Cardiac muscle cell (in vitro differentiated cells and primary cell): ENCODE measurements around the gene PHACTR2. TPM values are rescaled to one million over a fixed set of nuclear protein-coding genes. Genes with fewer than 3 reads are reported as not detected.

ENCODE experiments used
- DNase-seq, 2 donors: peaks; one replicate each; pipeline versions ENCODE4 v3.0.0 to v3.0.0-alpha.2; 2010 to 2017; ENCODE audit warnings: low read depth in 1 of 2, low spot score in 1 of 2
- H3K27ac ChIP-seq: fragments of 200-600 bp; sonication (generic); 2 replicates; pipeline ENCODE4 v1.5.1; 2016
- H3K27me3 ChIP-seq: fragments of 200-600 bp; sonication (generic); 2 replicates; pipeline ENCODE4 v1.6.0; 2016; ENCODE audit warnings: control low read depth
- H3K36me3 ChIP-seq: fragments of 200-600 bp; sonication (generic); 2 replicates; pipeline ENCODE4 v1.5.1; 2016; ENCODE audit warnings: control low read depth
- H3K4me1 ChIP-seq: fragments of 200-600 bp; sonication (generic); 2 replicates; pipeline ENCODE4 v1.8.1; 2017; ENCODE audit warnings: low read depth, mild to moderate bottlenecking, mixed run types
- H3K4me3 ChIP-seq: fragments of 200-600 bp; sonication (generic); 2 replicates; pipeline ENCODE4 v1.5.1; 2016; ENCODE audit warnings: mild to moderate bottlenecking
- H3K9me3 ChIP-seq: fragments of 200-600 bp; sonication (generic); 2 replicates; pipeline ENCODE4 v1.5.1; 2017; ENCODE audit warnings: low read depth, mild to moderate bottlenecking, control low read depth
- polyA plus RNA-seq: library from polyadenylated mRNA; unstranded; fragments of >200 nt; fragmentation: Nextera tagmentation; extraction: Ambion mirVana; gene quantifications from 2 replicates; pipeline ENCODE4 v1.2.1, GENCODE V29; 2016
- total RNA-seq: library from RNA; depleted of rRNA; stranded (reverse); fragments of >200 nt; gene quantifications from 2 replicates; pipeline ENCODE4 v1.2.3, GENCODE V29; 2016
- TF ChIP-seq, protein P1 (sequence below): IDR thresholded peaks from 2 replicates; pipeline ENCODE4 v1.5.1; 2012; ENCODE audit warnings: low read depth, mild to moderate bottlenecking, low read length

PHACTR2 gene
- total and polyA plus RNA-seq, 2 experiments from 2014 or later: 47.3 to 52.3 TPM

DNA sequence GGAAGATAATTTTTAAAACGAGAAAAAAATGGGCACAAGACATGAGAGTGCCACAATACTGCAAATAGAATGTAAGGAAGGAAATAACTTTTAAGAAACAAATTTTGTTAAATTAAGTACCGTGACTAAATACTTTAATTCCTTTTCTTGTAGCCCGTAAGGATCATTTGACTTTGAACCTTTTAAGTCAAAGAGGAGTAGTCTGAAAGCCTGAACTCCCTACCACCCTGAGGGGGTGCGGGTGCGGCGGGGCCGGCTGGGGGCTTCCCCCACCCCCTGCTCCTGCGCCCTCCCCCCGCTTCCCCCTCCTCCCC, 231 bp upstream of the PHACTR2 start:
- TF ChIP-seq, protein P1, sequence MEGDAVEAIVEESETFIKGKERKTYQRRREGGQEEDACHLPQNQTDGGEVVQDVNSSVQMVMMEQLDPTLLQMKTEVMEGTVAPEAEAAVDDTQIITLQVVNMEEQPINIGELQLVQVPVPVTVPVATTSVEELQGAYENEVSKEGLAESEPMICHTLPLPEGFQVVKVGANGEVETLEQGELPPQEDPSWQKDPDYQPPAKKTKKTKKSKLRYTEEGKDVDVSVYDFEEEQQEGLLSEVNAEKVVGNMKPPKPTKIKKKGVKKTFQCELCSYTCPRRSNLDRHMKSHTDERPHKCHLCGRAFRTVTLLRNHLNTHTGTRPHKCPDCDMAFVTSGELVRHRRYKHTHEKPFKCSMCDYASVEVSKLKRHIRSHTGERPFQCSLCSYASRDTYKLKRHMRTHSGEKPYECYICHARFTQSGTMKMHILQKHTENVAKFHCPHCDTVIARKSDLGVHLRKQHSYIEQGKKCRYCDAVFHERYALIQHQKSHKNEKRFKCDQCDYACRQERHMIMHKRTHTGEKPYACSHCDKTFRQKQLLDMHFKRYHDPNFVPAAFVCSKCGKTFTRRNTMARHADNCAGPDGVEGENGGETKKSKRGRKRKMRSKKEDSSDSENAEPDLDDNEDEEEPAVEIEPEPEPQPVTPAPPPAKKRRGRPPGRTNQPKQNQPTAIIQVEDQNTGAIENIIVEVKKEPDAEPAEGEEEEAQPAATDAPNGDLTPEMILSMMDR: no peak
- Histone ChIP-seq H3K36me3 (no peaks in the 10 kb centered on the region), H3K9me3 (no peaks in the 10 kb centered on the region), H3K27me3 (no peaks in the 10 kb centered on the region), H3K4me3 (peak overlapping the region; percentile 53), H3K27ac (peak overlapping the region; percentile 88), H3K4me1 (peaks cover 23% of the 10 kb centered on the region)
- no peak for DNase-seq

DNA sequence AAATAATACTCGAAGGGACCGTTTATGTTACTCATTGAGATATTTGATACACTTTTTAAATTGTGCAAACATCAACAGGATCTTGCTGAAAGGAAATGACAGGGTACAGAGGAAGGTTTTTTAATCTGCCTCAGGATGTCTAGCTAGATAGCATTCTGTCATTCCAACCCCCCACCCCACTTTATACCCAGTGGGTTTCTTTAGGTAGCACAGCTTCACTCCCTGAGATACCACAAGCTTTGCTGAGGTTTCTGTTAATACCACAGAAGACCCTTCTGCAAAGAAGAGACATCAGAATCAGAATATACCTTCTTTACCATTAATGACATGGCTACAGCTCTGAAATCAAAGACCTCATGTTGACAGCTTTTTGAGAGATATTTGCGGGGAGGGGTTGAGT, 1.3 kb downstream of the PHACTR2 start:
- H3K27ac ChIP-seq: peak overlapping the region; percentile 88
- H3K4me1 ChIP-seq: peaks cover 23% of the 10 kb centered on the region
- peak overlapping the region; percentile 53 for H3K4me3 ChIP-seq
- no peaks in the 10 kb centered on the region for H3K9me3 ChIP-seq
- no peaks in the 10 kb centered on the region for H3K36me3 ChIP-seq
- TF ChIP-seq, protein P1: no peak
- no peaks in the 10 kb centered on the region for H3K27me3 ChIP-seq
- DNase-seq: peak in 1 of 2 donors; percentile 17

DNA sequence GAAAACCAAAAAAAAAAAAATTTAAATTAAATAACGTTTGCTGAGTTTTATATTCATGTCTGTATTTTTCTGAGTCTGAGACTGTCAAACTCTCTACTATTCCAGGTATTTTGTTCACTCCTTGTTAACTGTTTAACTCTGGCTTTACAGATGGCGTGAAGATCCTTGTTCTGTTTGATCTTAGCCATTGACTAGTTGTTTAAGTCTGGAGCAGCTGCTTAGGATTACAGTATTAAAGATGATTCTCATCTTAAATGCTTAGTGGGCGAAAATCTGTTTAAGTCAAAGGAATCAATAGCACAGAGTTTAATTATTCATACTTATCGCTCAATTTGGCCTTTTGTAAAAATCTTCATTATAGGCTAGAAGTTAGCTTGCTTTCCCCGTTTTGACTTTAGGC, 2.4 kb downstream of the PHACTR2 start:
- DNase-seq: no peak
- TF ChIP-seq, protein P1: no peak
- Histone ChIP-seq H3K27me3 (no peaks in the 10 kb centered on the region), H3K4me3 (peak overlapping the region; percentile 53), H3K9me3 (no peaks in the 10 kb centered on the region), H3K36me3 (no peaks in the 10 kb centered on the region), H3K27ac (no peak overlapping the region), H3K4me1 (peaks cover 23% of the 10 kb centered on the region)

DNA sequence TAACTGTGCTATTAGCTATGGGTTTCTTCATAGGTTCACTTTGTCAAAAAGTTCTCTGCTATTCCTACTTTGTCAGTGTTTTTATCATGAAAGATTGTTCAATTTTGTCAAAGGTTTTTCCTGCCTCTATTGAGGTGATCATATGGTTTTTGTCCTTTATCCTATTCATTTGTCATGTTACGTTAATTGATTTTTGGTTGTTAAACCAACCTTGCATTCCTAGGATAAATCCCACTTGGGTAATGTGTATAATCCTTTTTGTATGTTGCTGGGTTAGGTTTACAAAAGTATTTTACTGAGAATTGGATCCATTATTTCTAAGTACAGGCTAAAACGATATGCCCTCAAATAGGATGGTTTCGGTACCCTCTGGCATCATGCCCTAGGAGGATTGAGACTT, 5.0 kb downstream of the PHACTR2 start:
- no peaks in the 10 kb centered on the region for H3K27me3 ChIP-seq
- H3K9me3 ChIP-seq: no peaks in the 10 kb centered on the region
- TF ChIP-seq, protein P1: no peak
- no peak for DNase-seq
- no peaks in the 10 kb centered on the region for H3K36me3 ChIP-seq
- peaks cover 17% of the 10 kb centered on the region for H3K4me1 ChIP-seq
- no peak overlapping the region for H3K4me3 ChIP-seq
- H3K27ac ChIP-seq: no peak overlapping the region

DNA sequence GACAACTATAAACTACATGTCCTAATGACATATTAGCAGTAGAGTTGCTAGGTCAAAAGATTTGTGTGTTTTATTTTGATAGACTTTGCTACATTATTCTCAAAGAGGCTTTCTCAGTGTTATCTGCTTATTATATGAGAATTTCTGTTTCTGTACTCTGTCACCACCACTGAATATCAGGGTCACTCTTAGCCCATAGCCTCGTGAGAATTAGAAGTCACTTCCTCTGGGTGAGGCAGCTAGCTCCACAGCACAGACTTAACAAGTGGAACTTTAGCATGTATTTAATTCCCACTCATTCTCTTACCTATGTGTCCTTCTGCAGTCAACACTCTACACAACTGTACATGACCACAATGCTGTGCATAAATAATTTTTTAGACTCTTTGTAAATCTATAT, 6.7 kb downstream of the PHACTR2 start:
- Histone ChIP-seq H3K27me3 (no peaks in the 10 kb centered on the region), H3K4me3 (no peak overlapping the region), H3K36me3 (no peaks in the 10 kb centered on the region), H3K4me1 (peaks cover 12% of the 10 kb centered on the region), H3K9me3 (no peaks in the 10 kb centered on the region), H3K27ac (no peak overlapping the region)
- TF ChIP-seq, protein P1: no peak
- DNase-seq: no peak

DNA sequence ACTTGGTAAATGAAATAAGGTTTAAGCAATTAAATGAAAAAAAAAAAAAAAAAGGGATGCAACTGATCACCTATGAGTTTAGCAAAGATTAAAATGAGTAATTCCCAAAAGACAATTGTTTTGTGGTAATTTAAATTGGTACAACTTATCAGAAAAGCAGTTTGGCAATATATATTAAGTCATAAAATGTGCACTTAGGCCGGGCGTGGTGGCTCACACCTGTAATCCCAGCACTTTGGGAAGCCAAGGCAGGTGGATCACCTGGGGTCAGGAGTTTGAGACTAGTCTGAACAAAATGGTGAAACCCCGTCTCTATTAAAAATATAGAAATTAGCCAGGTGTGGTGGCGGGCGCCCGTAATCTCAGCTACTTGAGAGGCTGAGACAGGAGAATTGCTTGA, 7.9 kb downstream of the PHACTR2 start:
- H3K4me1 ChIP-seq: peaks cover under 1% of the 10 kb centered on the region
- TF ChIP-seq, protein P1: no peak
- no peak for DNase-seq
- no peak overlapping the region for H3K27ac ChIP-seq
- H3K27me3 ChIP-seq: no peaks in the 10 kb centered on the region
- H3K9me3 ChIP-seq: no peaks in the 10 kb centered on the region
- no peaks in the 10 kb centered on the region for H3K36me3 ChIP-seq
- no peak overlapping the region for H3K4me3 ChIP-seq
